K562 (cell line): Measurements from ENCODE around the gene ITM2B. TPM values are rescaled to one million over a fixed set of nuclear protein-coding genes. Genes with fewer than 3 reads are reported as not detected.

Experiments used
- ATAC-seq: fragments of 200-7000 bp; cut with Tn5 transposase; 3 replicates; pipeline ENCODE4 v1.9.1; 2020; ENCODE audit warnings: moderate library complexity
- BruUV-seq: library from RNA; stranded (reverse); fragments of 400-500 nt; replicated peaks from 2 replicates; lab custom pipeline; 2021; lab: Mats Ljungman, UMichigan
- CTCF ChIA-PET: fragments of 300-600 bp; formaldehyde crosslinking; extraction: SDS; loops from one replicate; lab custom pipeline; 2021; ENCODE audit warnings: low intra/inter-chr PET ratio; lab: Yijun Ruan, JAX
- POLR2A ChIA-PET: fragments of 300-600, 350-650 bp; sonication (Branson Sonifier 250); formaldehyde crosslinking; extraction: SDS; loops from one replicate; lab custom pipeline; 2021; ENCODE audit warnings: antibody characterized with exemption, inconsistent platforms; lab: Yijun Ruan, JAX
- DNase-seq, 4 experiments: peaks; one replicate each; pipeline versions ENCODE4 v3.0.0 to v3.0.0-alpha.2; 2011 to 2018; ENCODE audit warnings: low spot score in 3 of 4, mixed read lengths in 3 of 4; ENCODE audit errors: extremely low read depth in 1 of 4
- FAIRE-seq: peaks from 2 replicates; lab custom pipeline; 2011; peaks lifted over from hg19 to GRCh38; lab: Jason Lieb, UNC
- H2AFZ ChIP-seq: 2 replicates; pipeline ENCODE4 v1.6.0; 2011; ENCODE audit warnings: low read depth, low read length, control low read depth, inconsistent platforms
- H3K27ac ChIP-seq: fragments of 200-600 bp; 3 replicates; pipeline ENCODE4 v1.8.0; 2011; ENCODE audit warnings: low read depth, mild to moderate bottlenecking, control low read depth, inconsistent platforms, low read length, moderate library complexity, mixed read lengths; ENCODE audit errors: extremely low read depth
- H3K27me3 ChIP-seq, 2 experiments: fragments of 300-600 bp in 1 of 2; 2 replicates in 1 of 2; 3 replicates in 1 of 2; pipeline versions ENCODE4 v1.6.0 to v1.8.0; 2011; ENCODE audit warnings: inconsistent platforms in 2 of 2, low read length in 2 of 2, mild to moderate bottlenecking in 1 of 2, mixed read lengths in 1 of 2, moderate library complexity in 1 of 2; ENCODE audit not compliant: control insufficient read depth in 2 of 2, insufficient read depth in 2 of 2
- H3K36me3 ChIP-seq: fragments of 300-600 bp; 3 replicates; pipeline ENCODE4 v1.8.0; 2011; ENCODE audit warnings: mild to moderate bottlenecking, low read length, inconsistent platforms; ENCODE audit not compliant: control insufficient read depth, insufficient read depth
- H3K4me1 ChIP-seq, 2 experiments: fragments of 200-600 bp in 1 of 2; replicated peaks in 1 of 2; 2 replicates in 1 of 2; 3 replicates in 1 of 2; pipeline versions ENCODE4 v1.5.1 to v1.8.0; 2011; ENCODE audit warnings: inconsistent platforms in 2 of 2, low read length in 2 of 2, mild to moderate bottlenecking in 1 of 2, mixed read lengths in 1 of 2, moderate library complexity in 1 of 2; ENCODE audit not compliant: control insufficient read depth in 2 of 2, insufficient read depth in 2 of 2
- H3K4me2 ChIP-seq: 2 replicates; pipeline ENCODE4 v1.6.1; 2011; ENCODE audit warnings: low read length, control low read depth, inconsistent platforms, mixed read lengths; ENCODE audit not compliant: insufficient read depth
- H3K4me3 ChIP-seq: fragments of 200-600 bp; sonication (generic), shearing (Covaris generic); 2 replicates; pipeline ENCODE4 v1.5.1; 2016; ENCODE audit warnings: control low read depth, inconsistent platforms
- H3K79me2 ChIP-seq: fragments of 200-600 bp; 3 replicates; pipeline ENCODE4 v1.8.0; 2011; ENCODE audit warnings: low read length, inconsistent platforms; ENCODE audit not compliant: control insufficient read depth, insufficient read depth
- H3K9ac ChIP-seq, 2 experiments: 2 replicates each; pipeline versions ENCODE4 v1.6.0 to v1.6.1; 2011; ENCODE audit warnings: low read depth in 2 of 2, low read length in 2 of 2, control low read depth in 1 of 2, inconsistent platforms in 1 of 2, mild to moderate bottlenecking in 1 of 2, mixed read lengths in 1 of 2; ENCODE audit not compliant: insufficient read depth in 1 of 2
- H3K9me1 ChIP-seq: one replicate; pipeline ENCODE4 v1.6.0; 2011; ENCODE audit warnings: inconsistent platforms, mild to moderate bottlenecking, low read length, moderate library complexity; ENCODE audit not compliant: control insufficient read depth, insufficient read depth
- H3K9me3 ChIP-seq: replicated peaks from 2 replicates; pipeline ENCODE4 v1.5.1; 2011; ENCODE audit warnings: low read depth, low read length, inconsistent platforms; ENCODE audit not compliant: control insufficient read depth, insufficient read depth
- H4K20me1 ChIP-seq: replicated peaks from 2 replicates; pipeline ENCODE4 v1.6.1; 2011; ENCODE audit warnings: low read length, inconsistent platforms, mixed read lengths; ENCODE audit not compliant: control insufficient read depth, insufficient read depth
- CEBPB ChIP-seq: fragments of 450-650 bp; IDR thresholded peaks from 2 replicates; pipeline ENCODE4 v1.6.1; 2016; ENCODE audit warnings: missing genetic modification characterization, missing compliant biosample characterization
- CEBPG ChIP-seq, 3 experiments: fragments of 200-800 bp in 1 of 3; sonication (Bioruptor generic) in 1 of 3; sonication (generic) in 1 of 3; formaldehyde crosslinking in 1 of 3; IDR thresholded peaks in 2 of 3; conservative IDR thresholded peaks in 1 of 3; 2 replicates each; pipeline versions ENCODE4 v1.6.1 to v1.8.0; 2016 to 2022; ENCODE audit warnings: missing compliant biosample characterization in 2 of 3, missing genetic modification characterization in 2 of 3, mild to moderate bottlenecking in 1 of 3, missing genetic modification reagents in 1 of 3
- HBP1 ChIP-seq: fragments of 450-650 bp; formaldehyde crosslinking; IDR thresholded peaks from 2 replicates; pipeline ENCODE4 v1.4.0; 2022; ENCODE audit warnings: missing genetic modification characterization
- MTA2 ChIP-seq: fragments of 450-650 bp; IDR thresholded peaks from 2 replicates; pipeline ENCODE4 v1.6.1; 2016; ENCODE audit warnings: low read depth
- TEAD2 ChIP-seq: fragments of 450-650 bp; IDR thresholded peaks from 2 replicates; pipeline ENCODE4 v1.6.1; 2016; ENCODE audit warnings: missing genetic modification characterization, control low read depth, missing compliant biosample characterization
- WGBS: fragments of 100-300 bp; shearing (Covaris generic); methylation state at CpG from one replicate; pipeline ENCODE4 v1.1.6; 2016; ENCODE audit warnings: low coverage, mixed read lengths; ENCODE audit not compliant: insufficient coverage; ENCODE audit errors: missing lambda C conversion rate; 5-methylcytosine and 5-hydroxymethylcytosine counted together
- in situ Hi-C: fragments of 300-500 bp; cut with MboI; formaldehyde crosslinking; loops from 4 replicates; pipeline ENCODE4 v1.15.0; 2018; ENCODE audit warnings: inconsistent platforms, mixed read lengths
- intact Hi-C: fragments of 100-400 bp; cut with micrococcal nuclease; formaldehyde crosslinking; loops from 2 replicates; pipeline ENCODE4 v1.14.2; 2022
- polyA plus RNA-seq, 8 experiments: library from polyadenylated mRNA; depleted of rRNA in 4 of 8; stranded (reverse) in 5 of 8; unstranded in 3 of 8; fragments of >200 nt; fragmentation: Nextera tagmentation in 2 of 8; fragmentation: Illumina TruSeq in 1 of 8; extraction: Ambion mirVana in 2 of 8; extraction: Trizol in 1 of 8; gene quantifications; 2 replicates each; pipeline versions ENCODE4 v1.2.1 to v1.2.3, GENCODE V29; 2011 to 2014; ENCODE audit warnings: inconsistent platforms in 1 of 8, missing spikeins in 1 of 8
- total RNA-seq, 7 experiments: library from RNA; depleted of rRNA in 6 of 7; stranded (reverse); fragments of >200 nt in 6 of 7; fragmentation: Illumina TruSeq in 2 of 7; extraction: Trizol in 2 of 7; gene quantifications; 2 replicates each; pipeline versions ENCODE4 v1.2.1 to v1.2.3, GENCODE V29; 2011 to 2021; ENCODE audit warnings: low replicate concordance in 1 of 7

Gene ITM2B
- total and polyA plus RNA-seq, 9 of the 15 experiments (the other 6 are each of a cell fraction or from before 2014, with no cell fraction given), result 22.0 to 83.8 (median 45.0) TPM

- Histone ChIP-seq H3K4me2 (no peak overlapping the region), H3K36me3 (peaks cover 45% of the 10 kb centered on the region), H2AFZ (no peak overlapping the region), H3K27me3 (no peaks in the 10 kb centered on the region), H3K4me3 (no peak overlapping the region), H3K9me1 (no peaks in the 10 kb centered on the region), H3K4me1 (no peaks in the 10 kb centered on the region), H3K27ac (no peak overlapping the region), H3K79me2 (no peaks in the 10 kb centered on the region), H4K20me1 (no peaks in the 10 kb centered on the region), H3K9ac (no peak overlapping the region), H3K9me3 (no peaks in the 10 kb centered on the region)
- ATAC-seq, result no peak
- intact Hi-C loops, result no loop called here
- in situ Hi-C loops, result no loop called here
- no TSS peak for BruUV-seq
- no peak for FAIRE-seq
- POLR2A ChIA-PET, result no interaction called here
- 78% methylated on average over 3 of the region's 4 CpGs for WGBS
- TF ChIP-seq TEAD2 (tag) (no peak), HBP1 (no peak), CEBPB (tag) (0 out of 2 replicates have a peak, but pooled peaks have one; percentile 21), CEBPG (CRISPR knock-in tag; IDR thresholded peaks at IDR 0.05) (no peak), CEBPG (tag; conservative IDR thresholded peaks at IDR 0.05 in 1 of 2, IDR thresholded peaks at IDR 0.05 in 1 of 2) (peak in 1 of 2 experiments; percentile 64; a peak in 2 of 4 replicates), MTA2 (no peak)
- CTCF ChIA-PET, result no interaction called here
- no peak for DNase-seq
Observed at GRCh38 chr13:48260970-48261369, 28.0 kb downstream of the ITM2B start.
